ENCODE results near the gene PCLO.
"Not testable (repeated sequence)": the region's sequence is repeated elsewhere in the genome, so short reads cannot be mapped to it uniquely, and the experiment has no call there.

The PCLO gene

DNA sequence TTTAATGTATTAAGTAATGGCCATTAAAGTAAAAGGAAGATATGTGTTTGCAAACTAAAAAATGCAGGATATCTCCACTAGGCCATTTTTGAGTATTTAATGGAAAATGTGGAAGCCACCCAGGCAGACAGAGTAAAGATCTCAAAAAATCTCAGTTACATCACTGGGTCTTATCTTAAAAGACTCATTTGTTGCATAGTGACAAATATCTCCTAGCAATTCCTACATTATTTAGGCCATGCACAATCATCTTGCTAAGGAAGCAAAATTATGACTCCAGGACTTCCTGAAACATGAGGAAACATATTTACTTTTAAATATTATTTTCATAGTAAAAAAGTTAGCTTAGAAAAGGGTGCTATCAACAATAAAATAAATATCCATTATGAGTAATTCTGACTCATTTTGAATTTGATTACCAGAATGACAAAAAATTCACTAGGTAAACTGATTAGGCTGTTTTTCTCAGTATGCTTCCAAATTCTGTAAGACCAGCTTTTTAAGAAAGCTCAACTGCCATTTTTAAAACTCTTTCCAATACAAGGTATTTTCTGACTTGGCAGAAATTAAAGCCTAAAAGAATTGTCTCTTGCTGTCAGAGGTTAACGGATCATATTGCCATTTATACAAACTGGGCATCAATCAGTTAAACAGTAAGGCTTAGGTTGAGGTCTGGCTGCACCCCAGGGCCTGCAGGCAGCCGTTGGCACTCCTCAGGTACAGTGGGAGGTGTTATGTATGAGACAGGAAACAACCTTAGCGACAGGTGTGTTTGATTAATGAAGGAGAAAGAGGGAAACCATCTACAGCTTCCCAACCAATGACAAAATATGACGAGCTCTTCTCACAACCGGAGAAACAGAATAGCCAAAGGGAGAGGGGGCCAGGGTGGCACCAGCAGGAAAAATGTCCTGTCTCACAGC, 31.8 kb downstream of the PCLO start:
- no peak for DNase-seq (ENCODE audit: low spot score)

- DNase-seq (ENCODE audit: low spot score), result no peak
Observed at GRCh38 chr7:83130191-83130590, 32.5 kb downstream of the PCLO start.

GRCh38 chr7:83119494-83119893, 43.2 kb downstream of the PCLO start:
- no peak for DNase-seq (ENCODE audit: low spot score)

DNA sequence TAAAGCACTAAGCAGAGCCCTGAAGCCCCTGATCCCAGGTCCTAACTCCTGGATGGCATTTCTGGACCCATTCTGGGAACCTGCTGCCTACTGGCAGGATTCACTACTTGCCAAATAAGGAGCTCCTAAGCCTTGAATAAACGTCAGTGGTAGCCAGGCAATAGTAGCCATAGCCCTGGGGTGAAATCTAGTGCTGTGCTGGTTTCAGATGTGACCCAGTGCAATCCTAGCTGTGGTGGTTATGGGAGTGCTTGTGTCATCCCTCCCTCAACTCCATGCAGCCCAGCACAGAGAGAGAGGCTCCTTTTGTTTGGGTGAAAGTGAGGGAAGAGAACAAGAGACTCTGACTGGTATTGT, 43.7 kb downstream of the PCLO start:
- no peak for DNase-seq (ENCODE audit: low spot score)

GRCh38 chr7:83118347-83119025, 44.2 kb downstream of the PCLO start:
- DNase-seq (ENCODE audit: low spot score), result no peak

DNA sequence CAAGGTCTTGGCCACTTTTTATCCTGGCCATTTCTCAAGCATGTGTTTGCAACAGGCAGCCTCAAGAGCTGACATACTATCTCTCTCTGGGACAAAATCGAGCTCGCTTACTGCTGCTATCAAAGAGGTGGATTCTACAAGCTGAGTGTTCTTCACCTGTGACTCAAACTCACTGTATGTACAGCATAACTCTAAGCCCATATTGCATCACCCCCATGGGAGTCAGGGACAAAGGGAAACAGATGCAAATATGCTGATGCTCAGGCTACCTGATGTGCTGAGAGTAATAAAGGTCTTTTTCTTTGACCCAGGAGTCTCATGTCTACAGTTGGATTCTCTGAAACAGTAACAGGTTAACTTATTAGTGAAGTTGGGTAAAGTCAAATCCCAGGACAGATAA, 45.2 kb downstream of the PCLO start:
- DNase-seq (ENCODE audit: low spot score), result no peak

DNA sequence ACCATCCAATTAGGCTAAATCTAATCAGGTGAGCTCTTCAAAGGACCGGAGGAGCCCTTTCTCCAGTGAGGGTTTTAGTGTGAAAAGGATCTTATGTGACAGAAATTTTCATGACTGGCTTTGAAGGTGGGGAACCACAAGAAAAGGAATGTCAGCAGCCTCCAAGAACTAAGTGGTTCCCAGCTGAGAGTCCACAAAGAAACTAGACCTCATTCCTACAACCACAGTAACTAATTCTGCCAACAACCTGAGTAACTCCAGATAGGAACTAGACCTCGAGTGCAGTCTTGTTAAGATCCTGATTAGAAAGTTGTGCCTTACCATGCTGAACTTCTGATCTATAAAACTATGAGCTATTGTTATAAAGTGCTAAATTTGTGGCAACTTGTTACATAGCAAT, 51.3 kb downstream of the PCLO start:
- DNase-seq (ENCODE audit: low spot score), result no peak

DNA sequence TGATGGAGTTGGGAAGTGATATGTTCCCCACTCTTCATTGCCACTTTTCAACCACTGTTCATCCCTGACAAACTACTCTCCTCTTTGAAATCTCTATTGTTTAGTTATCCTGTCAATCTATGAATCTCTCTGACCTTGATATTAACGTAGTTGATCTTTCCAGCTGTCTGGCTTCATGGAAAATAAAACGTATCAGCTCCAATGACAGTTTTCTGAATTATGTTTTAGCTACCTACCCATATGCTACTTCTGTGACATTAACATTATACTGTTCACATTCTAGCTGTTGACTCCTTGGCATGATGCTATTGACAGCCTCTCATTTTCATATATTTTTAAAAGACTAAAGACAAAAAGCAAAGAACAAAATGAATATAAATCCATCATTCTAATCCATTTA, 53.3 kb downstream of the PCLO start:
- DNase-seq (ENCODE audit: low spot score), result no peak

GRCh38 chr7:83105948-83106347, 56.7 kb downstream of the PCLO start:
- no peak for DNase-seq (ENCODE audit: low spot score)

DNA sequence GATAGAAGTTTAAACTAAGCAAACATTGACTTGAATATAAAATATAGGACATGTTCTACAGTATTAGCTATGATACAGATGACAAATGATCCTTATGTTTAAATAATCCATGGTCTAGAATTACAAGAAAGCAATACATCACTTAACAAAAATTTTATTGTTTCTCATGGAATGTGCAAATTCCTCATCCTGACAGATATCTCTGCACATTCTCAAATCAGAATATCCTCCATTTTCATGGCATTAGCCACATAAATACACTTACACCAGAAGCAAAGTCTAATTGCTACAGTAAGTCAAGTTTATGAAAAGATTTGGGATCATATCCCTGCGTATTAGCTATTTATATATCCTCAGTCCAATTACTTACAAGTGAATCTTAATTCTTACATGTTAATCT, 57.6 kb downstream of the PCLO start:
- no peak for DNase-seq (ENCODE audit: low spot score)

DNA sequence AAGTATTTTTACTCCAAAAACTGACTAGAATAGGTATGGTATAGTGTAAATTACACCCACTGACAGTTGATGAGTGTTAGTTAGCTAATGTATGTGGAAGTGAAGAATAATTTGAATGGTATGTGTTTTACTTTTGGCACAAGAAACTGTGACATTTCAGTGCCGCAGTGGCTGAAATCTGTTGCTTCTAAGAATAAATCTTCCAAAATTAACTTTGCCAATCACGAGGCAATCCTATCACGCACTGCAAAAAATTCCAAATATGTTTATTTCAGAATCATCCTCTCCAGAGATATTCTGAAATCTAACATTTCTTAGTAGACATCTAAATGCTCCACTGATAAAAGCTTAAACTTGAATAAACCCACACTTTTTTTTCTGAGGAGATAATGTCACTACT, 61.2 kb downstream of the PCLO start:
- no peak for DNase-seq (ENCODE audit: low spot score)

- DNase-seq (ENCODE audit: low spot score), result no peak
Observed at GRCh38 chr7:83096065-83096580, 66.6 kb downstream of the PCLO start.

DNA sequence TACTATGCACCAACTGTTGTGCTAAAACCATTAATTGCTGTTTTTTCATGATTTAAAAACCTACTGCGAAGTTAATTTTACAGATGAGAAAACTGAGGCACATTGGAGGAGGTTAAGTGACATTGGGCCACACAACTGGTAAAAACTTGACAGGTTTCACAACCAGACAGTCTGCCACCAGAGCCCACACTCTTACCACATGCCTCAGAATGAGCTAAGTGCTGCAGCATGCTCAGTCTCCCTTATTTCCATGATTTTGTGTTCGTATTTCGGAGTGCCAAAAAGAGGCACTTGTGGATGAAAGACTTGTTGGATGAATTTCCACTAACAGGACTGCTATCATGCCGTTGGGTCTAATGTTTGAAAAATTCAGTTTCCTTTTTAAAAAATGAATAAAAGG, 77.4 kb downstream of the PCLO start:
- DNase-seq (ENCODE audit: low spot score), result no peak

DNA sequence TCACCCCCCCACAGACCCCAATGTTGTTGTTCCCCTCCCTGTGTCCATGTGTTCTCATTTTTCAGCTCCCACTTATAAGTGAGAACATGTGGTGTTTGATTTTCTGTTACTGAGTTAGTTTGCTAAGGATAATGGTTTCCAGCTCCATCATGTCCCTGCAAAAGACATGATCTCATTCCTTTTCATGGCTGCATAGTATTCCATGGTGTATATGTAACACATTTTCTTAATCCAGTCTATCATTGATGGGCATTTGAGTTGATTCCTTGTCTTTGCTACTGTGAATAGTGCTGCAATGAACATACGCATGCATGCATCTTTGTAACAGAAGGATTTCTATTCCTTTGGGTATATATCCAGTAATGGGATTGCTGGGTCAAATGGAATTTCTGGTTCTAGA, 82.8 kb downstream of the PCLO start:
- DNase-seq (ENCODE audit: low spot score), result not testable (repeated sequence)

- no peak for DNase-seq (ENCODE audit: low spot score)
Observed at GRCh38 chr7:83077328-83077727, 85.4 kb downstream of the PCLO start.

DNA sequence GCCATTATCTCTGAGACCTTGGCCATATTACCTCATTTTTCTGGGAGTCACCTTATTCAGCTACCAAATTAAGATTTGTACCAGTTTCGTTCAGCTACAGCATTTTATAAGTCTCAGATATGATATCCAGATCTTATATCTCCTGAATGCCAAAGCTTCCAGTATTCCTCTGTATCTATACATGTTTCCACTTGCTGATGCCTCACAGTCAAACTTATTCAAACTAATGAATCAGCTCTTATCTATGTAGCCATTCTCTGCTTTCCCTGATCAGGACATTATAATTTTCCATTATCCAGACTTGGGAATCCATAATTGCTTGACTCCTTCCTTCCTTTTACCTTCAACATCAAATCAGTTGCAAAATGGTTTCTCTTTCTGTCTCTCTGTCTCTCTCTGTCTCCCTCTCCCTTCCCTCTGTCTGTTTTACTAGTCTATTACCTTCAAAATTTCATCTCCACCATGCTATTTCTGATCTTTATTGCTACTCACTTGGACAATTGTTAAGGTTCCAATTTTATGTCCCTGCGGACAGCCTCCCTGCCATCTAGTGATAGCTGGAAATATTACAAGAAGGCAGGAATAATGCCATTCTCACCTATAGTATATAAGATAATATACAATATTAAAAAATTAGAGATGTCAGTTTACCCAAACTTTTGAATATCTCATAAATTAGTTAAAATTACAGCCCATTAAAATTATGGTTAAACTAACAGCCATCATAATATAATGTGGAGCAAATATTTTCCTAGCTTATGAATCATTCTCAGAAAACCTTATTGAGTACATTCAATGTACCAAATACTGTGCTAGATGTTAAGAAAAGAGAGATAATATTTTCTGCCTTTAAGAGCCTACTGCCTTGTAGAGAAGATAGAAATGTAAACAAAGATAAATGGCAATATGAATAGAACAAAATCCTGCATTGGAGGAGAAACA, 89.8 kb downstream of the PCLO start:
- no peak for DNase-seq (ENCODE audit: low spot score)

DNA sequence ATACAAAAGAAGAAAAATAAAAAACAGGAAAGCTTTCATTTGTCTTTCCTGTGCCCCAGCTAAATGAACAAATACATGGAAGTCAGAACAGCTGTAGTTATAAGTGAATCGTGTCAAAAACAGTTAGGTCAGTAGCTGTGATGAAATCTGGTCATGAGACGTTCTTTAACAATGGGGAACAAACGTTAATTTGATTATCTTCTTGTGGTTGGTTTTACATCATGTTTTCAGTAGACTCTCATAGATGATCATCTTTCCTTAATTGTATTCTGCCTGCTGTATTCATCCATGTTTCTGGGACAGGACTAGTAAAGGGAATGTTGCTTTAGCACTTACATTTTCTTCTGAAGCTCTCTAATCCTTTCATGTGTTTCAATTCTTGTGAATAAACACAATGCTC, 97.0 kb downstream of the PCLO start:
- no peak for DNase-seq (ENCODE audit: low spot score)

- no peak for DNase-seq (ENCODE audit: low spot score)
Observed at GRCh38 chr7:83060218-83060617, 102.5 kb downstream of the PCLO start.

- DNase-seq (ENCODE audit: low spot score), result no peak
Observed at GRCh38 chr7:83058667-83059066, 104.0 kb downstream of the PCLO start.

GRCh38 chr7:83055197-83055596, 107.5 kb downstream of the PCLO start:
- no peak for DNase-seq (ENCODE audit: low spot score)

DNA sequence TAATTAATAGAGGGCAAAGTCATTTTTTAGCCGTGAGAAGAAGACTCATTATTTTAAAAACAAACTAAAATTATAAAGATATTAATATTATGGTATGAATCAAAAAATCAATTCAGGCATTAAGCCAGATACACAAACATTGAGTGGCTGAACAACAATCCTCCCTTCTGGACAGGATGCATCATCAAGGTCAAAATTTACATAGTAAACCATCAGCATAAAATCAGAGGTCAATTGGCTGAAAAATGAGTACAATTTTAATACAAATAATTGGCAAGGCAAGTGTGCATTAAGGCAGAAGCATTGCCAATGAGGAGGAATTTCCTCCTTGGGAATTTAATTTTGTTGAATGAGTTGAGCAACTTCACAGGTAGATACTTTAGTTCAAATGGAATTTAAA, 108.2 kb downstream of the PCLO start:
- DNase-seq (ENCODE audit: low spot score), result no peak

DNA sequence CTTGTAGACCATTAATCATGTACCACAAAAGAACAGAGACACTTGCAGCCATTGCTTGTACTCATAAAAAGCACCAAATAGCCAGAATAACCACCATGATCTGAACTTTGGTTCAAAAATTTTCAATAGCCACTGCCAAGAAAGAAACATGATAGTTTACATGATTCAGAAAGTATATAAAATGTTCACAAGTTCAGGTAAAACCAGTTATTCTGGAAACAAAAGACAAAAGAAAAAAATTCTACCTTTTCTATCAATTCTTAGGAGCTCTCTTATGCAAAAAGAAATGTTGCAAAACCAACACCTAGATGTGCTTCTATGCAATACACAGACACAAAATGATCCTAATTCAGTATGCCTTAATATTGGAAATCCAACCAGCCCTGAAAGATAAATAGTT, 108.7 kb downstream of the PCLO start:
- DNase-seq (ENCODE audit: low spot score), result no peak
